IPS-11a (cell line): ENCODE results near the gene AGPAT3.

Experiments used
- H3K4me3 ChIP-seq: one replicate; pipeline ENCODE4 v1.5.1; 2013; ENCODE audit warnings: low read depth, low read length, control low read depth

Gene AGPAT3

GRCh38 chr21:43921571-43921978 is 56.6 kb downstream of the AGPAT3 start:
- H3K4me3 ChIP-seq = no peak overlapping the region

GRCh38 chr21:43921979-43922945 is 57.2 kb downstream of the AGPAT3 start:
- H3K4me3 ChIP-seq = no peak overlapping the region

GRCh38 chr21:43922949-43923348 is 57.9 kb downstream of the AGPAT3 start:
- H3K4me3 ChIP-seq = no peak overlapping the region

- no peak overlapping the region for H3K4me3 ChIP-seq
Observed at GRCh38 chr21:43923391-43923790, 58.4 kb downstream of the AGPAT3 start.

- H3K4me3 ChIP-seq = no peak overlapping the region
Observed at GRCh38 chr21:43924421-43925095, 59.5 kb downstream of the AGPAT3 start.

- no peak overlapping the region for H3K4me3 ChIP-seq
Observed at GRCh38 chr21:43925096-43925481, 60.1 kb downstream of the AGPAT3 start.

GRCh38 chr21:43925609-43926008 is 60.6 kb downstream of the AGPAT3 start:
- H3K4me3 ChIP-seq = no peak overlapping the region

- no peak overlapping the region for H3K4me3 ChIP-seq
Observed at GRCh38 chr21:43926196-43926595, 61.2 kb downstream of the AGPAT3 start.

- no peak overlapping the region for H3K4me3 ChIP-seq
Observed at GRCh38 chr21:43927591-43928221, 62.7 kb downstream of the AGPAT3 start.

- H3K4me3 ChIP-seq = no peak overlapping the region
Observed at GRCh38 chr21:43928222-43929125, 63.5 kb downstream of the AGPAT3 start.

- no peak overlapping the region for H3K4me3 ChIP-seq
Observed at GRCh38 chr21:43929217-43929971, 64.4 kb downstream of the AGPAT3 start.

- no peak overlapping the region for H3K4me3 ChIP-seq
Observed at GRCh38 chr21:43930074-43930847, 65.2 kb downstream of the AGPAT3 start.

- no peak overlapping the region for H3K4me3 ChIP-seq
Observed at GRCh38 chr21:43930848-43931375, 65.9 kb downstream of the AGPAT3 start.

- no peak overlapping the region for H3K4me3 ChIP-seq
Observed at GRCh38 chr21:43931489-43931888, 66.5 kb downstream of the AGPAT3 start.

- H3K4me3 ChIP-seq = no peak overlapping the region
Observed at GRCh38 chr21:43932005-43932404, 67.0 kb downstream of the AGPAT3 start.

GRCh38 chr21:43933199-43933598 is 68.2 kb downstream of the AGPAT3 start:
- no peak overlapping the region for H3K4me3 ChIP-seq

- no peak overlapping the region for H3K4me3 ChIP-seq
Observed at GRCh38 chr21:43933680-43934079, 68.7 kb downstream of the AGPAT3 start.

- no peak overlapping the region for H3K4me3 ChIP-seq
Observed at GRCh38 chr21:43934116-43934515, 69.1 kb downstream of the AGPAT3 start.
